T-helper 1 cell treated with Interleukin-12 subunit alpha and Interleukin-12 subunit beta and Interleukin-4 antibody, amounts not matched to agents 30 ng/mL and 1 ng/mL, for 36 hours (primary cell): ENCODE measurements around the gene ALPG. TPM values are rescaled to one million over a fixed set of nuclear protein-coding genes. Genes with fewer than 3 reads are reported as not detected.
"Not testable (repeated sequence)": the region's sequence is repeated elsewhere in the genome, so short reads cannot be mapped to it uniquely, and the experiment has no call there.

Experiments
- intact Hi-C: fragments of 100-400 bp; cut with micrococcal nuclease; formaldehyde crosslinking; loops from one replicate; pipeline ENCODE4 v1.15.1; 2024
- total RNA-seq: library from RNA; stranded (reverse); gene quantifications from 2 replicates; pipeline ENCODE4 v1.2.3, GENCODE V29; 2022

Gene ALPG
- total RNA-seq, 1 donor from 2014 or later: not detected

- intact Hi-C loops: no loop called here
These were observed 29.9 kb upstream of the ALPG start for GRCh38 chr2:232376713-232377112.

- intact Hi-C loops: no loop called here
These were observed 29.3 kb upstream of the ALPG start for GRCh38 chr2:232377319-232377718.

GRCh38 chr2:232377841-232378734, 28.6 kb upstream of the ALPG start:
- intact Hi-C loops: no loop called here

GRCh38 chr2:232378735-232379151, 27.9 kb upstream of the ALPG start, which contains the start of gene ALPP:
Gene ALPP (plus strand): TSS chr2:232378751. CDS start chr2:232378803, 52 bp downstream.
- intact Hi-C loops: not testable (repeated sequence)

GRCh38 chr2:232379610-232380590, 26.7 kb upstream of the ALPG start:
- intact Hi-C loops: not testable (repeated sequence)

- intact Hi-C loops: not testable (repeated sequence)
These were observed 25.2 kb upstream of the ALPG start for GRCh38 chr2:232381204-232382031.

GRCh38 chr2:232382331-232383225, 24.1 kb upstream of the ALPG start:
- intact Hi-C loops: no loop called here

GRCh38 chr2:232384466-232384865, 22.2 kb upstream of the ALPG start:
- intact Hi-C loops: no loop called here

GRCh38 chr2:232385058-232385457, 21.6 kb upstream of the ALPG start:
- intact Hi-C loops: not testable (repeated sequence)

- intact Hi-C loops: no loop called here
These were observed 20.8 kb upstream of the ALPG start for GRCh38 chr2:232385660-232386489.

GRCh38 chr2:232386490-232386739, 20.2 kb upstream of the ALPG start:
- intact Hi-C loops: no loop called here

GRCh38 chr2:232386740-232387450, 19.7 kb upstream of the ALPG start:
- intact Hi-C loops: no loop called here

- intact Hi-C loops: no loop called here
These were observed 19.0 kb upstream of the ALPG start for GRCh38 chr2:232387451-232388171.

GRCh38 chr2:232388324-232388891, 18.2 kb upstream of the ALPG start:
- intact Hi-C loops: no loop called here

- intact Hi-C loops: no loop called here
These were observed 17.3 kb upstream of the ALPG start for GRCh38 chr2:232389327-232389726.

- intact Hi-C loops: no loop called here
These were observed 16.0 kb upstream of the ALPG start for GRCh38 chr2:232390661-232391060.

- intact Hi-C loops: no loop called here
These were observed 13.1 kb upstream of the ALPG start for GRCh38 chr2:232393556-232393955.

GRCh38 chr2:232394431-232394830, 12.2 kb upstream of the ALPG start:
- intact Hi-C loops: not testable (repeated sequence)
